ENCODE results near the gene GIGYF1. TPM values are rescaled to one million over a fixed set of nuclear protein-coding genes. Genes with fewer than 3 reads are reported as not detected.

GIGYF1 gene
- total and polyA plus RNA-seq, 2 of the 13 experiments (the other 11 are each of a cell fraction or from before 2014, with no cell fraction given) = 7.6 to 16.1 TPM

- peaks cover 20% of the 10 kb centered on the region for H3K4me1 ChIP-seq (ENCODE audit: insufficient read depth, low read length)
- WGBS (ENCODE audit: low lambda C conversion rate) = 99% methylated on average over 4 of the region's 4 CpGs
- in situ Hi-C loops (cut with HindIII; ENCODE audit: extremely low pct_ligation_motif_present, low pct_unique_long_range_greater_than_20kb) (no loop called here), intact Hi-C loops (cut with micrococcal nuclease; ENCODE audit: unreplicated experiment) (no loop called here)
- no peak overlapping the region for H3K4me2 ChIP-seq (ENCODE audit: low read depth, low read length)
- H3K9me3 ChIP-seq (ENCODE audit: low read length) = no peaks in the 10 kb centered on the region
- ChIA-PET CTCF (ENCODE audit: low intra/inter-chr PET ratio, low total read pairs) (interaction anchor here (0.6 kb wide), 1 partner anchor 147 kb away, joined by 3 read pairs; no protein-coding TSS in a partner anchor), POLR2A (no interaction called here)
- H3K9ac ChIP-seq (ENCODE audit: insufficient read depth, low read depth, low read length) = no peak overlapping the region
- H3K27me3 ChIP-seq (ENCODE audit: control insufficient read depth in 1 of 2, insufficient read depth in 2 of 2, low read length in 2 of 2) = no peaks in the 10 kb centered on the region
- H3K27ac ChIP-seq (ENCODE audit: extremely low read length, insufficient read depth, low read length) = no peak overlapping the region
- no peak overlapping the region for H3K4me3 ChIP-seq (replicated peaks in 1 of 3; ENCODE audit: insufficient read depth in 1 of 3, low read depth in 2 of 3, low read length in 3 of 3)
- DNase-seq (ENCODE audit: low spot score) (no peak), FAIRE-seq (no peak), ATAC-seq (no peak)
- H2AFZ ChIP-seq (ENCODE audit: low read length) = no peak overlapping the region
- no TSS peak for BruUV-seq (replicated peaks)
- no peak for TF ChIP-seq RARG (CRISPR knock-in tag; IDR thresholded peaks at IDR 0.05; ENCODE audit: low read depth)
- TF ChIP-seq ELF1 (CRISPR knock-in tag; IDR thresholded peaks at IDR 0.05) = no peak
- TF ChIP-seq CBX2 (IDR thresholded peaks at IDR 0.05; ENCODE audit: low read depth, low read length) = no peak
- TF ChIP-seq CBX2 (CRISPR knock-in tag; IDR thresholded peaks at IDR 0.05; ENCODE audit: low read depth) = no peak
- no peak for TF ChIP-seq RORA (CRISPR knock-in tag; IDR thresholded peaks at IDR 0.05)
- no peak for TF ChIP-seq PHB2 (IDR thresholded peaks at IDR 0.05; ENCODE audit: partially characterized antibody)
- TF ChIP-seq ZNF562 (CRISPR knock-in tag; IDR thresholded peaks at IDR 0.05; ENCODE audit: borderline replicate concordance) = no peak
- no peak for TF ChIP-seq ZNF614 (CRISPR knock-in tag; IDR thresholded peaks at IDR 0.05; ENCODE audit: borderline replicate concordance)
- no peak for TF ChIP-seq ZMYM2 (CRISPR knock-in tag; IDR thresholded peaks at IDR 0.05)
- no peak for TF ChIP-seq PLSCR1 (CRISPR knock-in tag; IDR thresholded peaks at IDR 0.05; ENCODE audit: borderline replicate concordance)
- TF ChIP-seq AKNA (CRISPR knock-in tag; IDR thresholded peaks at IDR 0.05; ENCODE audit: borderline replicate concordance) = no peak
- TF ChIP-seq, protein P1, sequence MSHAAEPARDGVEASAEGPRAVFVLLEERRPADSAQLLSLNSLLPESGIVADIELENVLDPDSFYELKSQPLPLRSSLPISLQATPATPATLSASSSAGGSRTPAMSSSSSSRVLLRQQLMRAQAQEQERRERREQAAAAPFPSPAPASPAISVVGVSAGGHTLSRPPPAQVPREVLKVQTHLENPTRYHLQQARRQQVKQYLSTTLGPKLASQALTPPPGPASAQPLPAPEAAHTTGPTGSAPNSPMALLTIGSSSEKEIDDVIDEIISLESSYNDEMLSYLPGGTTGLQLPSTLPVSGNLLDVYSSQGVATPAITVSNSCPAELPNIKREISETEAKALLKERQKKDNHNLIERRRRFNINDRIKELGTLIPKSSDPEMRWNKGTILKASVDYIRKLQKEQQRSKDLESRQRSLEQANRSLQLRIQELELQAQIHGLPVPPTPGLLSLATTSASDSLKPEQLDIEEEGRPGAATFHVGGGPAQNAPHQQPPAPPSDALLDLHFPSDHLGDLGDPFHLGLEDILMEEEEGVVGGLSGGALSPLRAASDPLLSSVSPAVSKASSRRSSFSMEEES (CRISPR knock-in tag; IDR thresholded peaks at IDR 0.05) = no peak
- TF ChIP-seq ZNF33A (CRISPR knock-in tag; IDR thresholded peaks at IDR 0.05; ENCODE audit: borderline replicate concordance) = no peak
- TF ChIP-seq ZNF12 (CRISPR knock-in tag; IDR thresholded peaks at IDR 0.05) = no peak
- no peak for TF ChIP-seq GABPB1 (CRISPR knock-in tag; IDR thresholded peaks at IDR 0.05)
- TF ChIP-seq EEA1 (CRISPR knock-in tag; IDR thresholded peaks at IDR 0.05; ENCODE audit: borderline replicate concordance) = no peak
- peaks cover 18% of the 10 kb centered on the region for H3K79me2 ChIP-seq (ENCODE audit: insufficient read depth, low read length)
- H3K36me3 ChIP-seq (replicated peaks in 1 of 2; ENCODE audit: control insufficient read depth in 1 of 2, insufficient read depth in 2 of 2, low read length in 2 of 2) = no peaks in the 10 kb centered on the region
- no peaks in the 10 kb centered on the region for H4K20me1 ChIP-seq (ENCODE audit: insufficient read depth, low read length)
Measured at GRCh38 chr7:100710452-100710851, 16.4 kb upstream of the GIGYF1 start.

Measured in HepG2 (cell line).